GM19023 (cell line): ENCODE measurements around the gene IVD.

ENCODE experiments used
- ATAC-seq: cut with Tn5 transposase; IDR thresholded peaks from one replicate; pipeline ENCODE4 v1.9.1; 2021; ENCODE audit warnings: mild to moderate bottlenecking, moderate library complexity; ENCODE audit not compliant: unreplicated experiment

IVD gene

GRCh38 chr15:40372981-40373380, 32.6 kb upstream of the IVD start:
- ATAC-seq, result no peak

- ATAC-seq, result no peak
Observed at GRCh38 chr15:40377606-40378005, 28.0 kb upstream of the IVD start.

- no peak for ATAC-seq
Observed at GRCh38 chr15:40379374-40379773, 26.2 kb upstream of the IVD start.

GRCh38 chr15:40379853-40380252, 25.7 kb upstream of the IVD start:
- ATAC-seq, result no peak

GRCh38 chr15:40380636-40381035, 25.0 kb upstream of the IVD start:
- no peak for ATAC-seq

GRCh38 chr15:40381818-40382529, 23.6 kb upstream of the IVD start:
- ATAC-seq, result no peak

- peak; percentile 99 for ATAC-seq
Observed at GRCh38 chr15:40382580-40383456, 22.8 kb upstream of the IVD start, which contains the start of gene KNSTRN. KNSTRN (plus strand) TSS chr15:40382721; CDS start chr15:40382836, 115 bp downstream.

GRCh38 chr15:40386480-40386879, 19.1 kb upstream of the IVD start:
- no peak for ATAC-seq

- no peak for ATAC-seq
Observed at GRCh38 chr15:40388941-40389823, 16.4 kb upstream of the IVD start.

- no peak for ATAC-seq
Observed at GRCh38 chr15:40389824-40390595, 15.6 kb upstream of the IVD start.

- no peak for ATAC-seq
Observed at GRCh38 chr15:40392986-40393948, 12.3 kb upstream of the IVD start.

- ATAC-seq, result no peak
Observed at GRCh38 chr15:40397688-40398412, 7.7 kb upstream of the IVD start.

GRCh38 chr15:40398413-40398873, 7.2 kb upstream of the IVD start:
- peak; percentile 71 for ATAC-seq

GRCh38 chr15:40399370-40399769, 6.2 kb upstream of the IVD start:
- no peak for ATAC-seq

GRCh38 chr15:40407330-40407990, 1.9 kb downstream of the IVD start:
- peak; percentile 53 for ATAC-seq

- ATAC-seq, result no peak
Observed at GRCh38 chr15:40409366-40409765, 3.8 kb downstream of the IVD start.

GRCh38 chr15:40410476-40410875, 4.9 kb downstream of the IVD start:
- ATAC-seq, result no peak
